HG03378 (cell line): ENCODE results near the gene KCNJ1.

Experiments
- ATAC-seq: cut with Tn5 transposase; IDR thresholded peaks from one replicate; pipeline ENCODE4 v1.9.1; 2021; ENCODE audit warnings: mild to moderate bottlenecking, moderate library complexity; ENCODE audit not compliant: unreplicated experiment

Gene KCNJ1

GRCh38 chr11:128790196-128790595 is 76.9 kb downstream of the KCNJ1 start:
- no peak for ATAC-seq

GRCh38 chr11:128789497-128790150 is 77.5 kb downstream of the KCNJ1 start:
- no peak for ATAC-seq
